Stimulated activated CD4-positive, alpha-beta T cell treated with anti-CD3 and anti-CD28 coated beads, Interleukin-15, amount 100 ng/mL, for 48 hours (primary cell): ENCODE measurements around the gene CLINT1.

Source experiments
- DNase-seq, 2 donors: peaks; one replicate each; pipeline ENCODE4 v3.0.0-alpha.2; 2020; ENCODE audit warnings: low read depth in 2 of 2

The CLINT1 gene

GRCh38 chr5:157758706-157759105, 100.2 kb downstream of the CLINT1 start:
- DNase-seq = no peak

DNA sequence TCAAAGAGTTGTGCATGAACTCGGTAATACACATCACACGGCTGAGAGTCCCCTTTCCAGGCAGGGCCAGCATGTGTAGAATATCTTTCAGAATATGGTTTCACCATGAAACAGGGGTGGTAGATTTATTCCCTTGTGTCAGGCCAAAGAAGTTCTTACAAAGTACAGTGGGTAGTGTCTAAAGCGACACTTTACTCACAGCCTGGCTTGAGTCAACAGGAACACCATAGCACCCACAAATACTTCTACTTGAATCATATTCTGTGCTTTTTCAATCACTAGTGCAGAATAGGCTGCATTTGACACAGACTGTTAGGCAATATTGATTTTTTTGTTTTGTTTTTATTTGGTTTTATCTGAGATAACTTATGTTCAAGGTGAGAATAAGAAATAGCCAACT, 102.8 kb downstream of the CLINT1 start:
- no peak for DNase-seq

- DNase-seq = no peak
Measured at GRCh38 chr5:157750320-157750719, 108.6 kb downstream of the CLINT1 start.

GRCh38 chr5:157749462-157749799, 109.5 kb downstream of the CLINT1 start:
- no peak for DNase-seq

GRCh38 chr5:157748760-157749461, 110.0 kb downstream of the CLINT1 start:
- no peak for DNase-seq

GRCh38 chr5:157747766-157748700, 110.9 kb downstream of the CLINT1 start:
- DNase-seq = no peak

- DNase-seq = no peak
Measured at GRCh38 chr5:157747173-157747740, 111.7 kb downstream of the CLINT1 start.

DNA sequence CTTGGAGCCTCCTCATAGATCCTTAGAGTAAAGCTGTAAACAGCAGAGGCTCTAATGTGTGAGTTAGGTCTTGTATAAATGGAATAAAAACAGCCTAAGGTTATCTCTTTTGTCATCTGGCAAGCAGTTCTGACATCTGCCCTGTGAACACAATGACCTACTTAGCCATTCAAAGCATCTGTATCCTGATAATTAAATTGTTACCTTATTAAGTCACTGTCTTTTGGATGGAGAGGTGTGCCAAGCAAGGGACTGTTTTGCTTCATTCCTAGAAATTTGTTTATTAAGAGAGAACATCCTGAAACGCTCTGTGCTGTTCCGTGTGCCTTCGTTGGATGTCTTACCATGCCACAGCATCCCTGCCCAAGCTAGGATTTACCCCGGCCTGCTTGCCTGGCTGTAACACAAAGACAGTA, 113.9 kb downstream of the CLINT1 start:
- no peak for DNase-seq

GRCh38 chr5:157744051-157745011, 114.6 kb downstream of the CLINT1 start:
- peak in 1 of 2 donors; percentile 8 for DNase-seq

DNA sequence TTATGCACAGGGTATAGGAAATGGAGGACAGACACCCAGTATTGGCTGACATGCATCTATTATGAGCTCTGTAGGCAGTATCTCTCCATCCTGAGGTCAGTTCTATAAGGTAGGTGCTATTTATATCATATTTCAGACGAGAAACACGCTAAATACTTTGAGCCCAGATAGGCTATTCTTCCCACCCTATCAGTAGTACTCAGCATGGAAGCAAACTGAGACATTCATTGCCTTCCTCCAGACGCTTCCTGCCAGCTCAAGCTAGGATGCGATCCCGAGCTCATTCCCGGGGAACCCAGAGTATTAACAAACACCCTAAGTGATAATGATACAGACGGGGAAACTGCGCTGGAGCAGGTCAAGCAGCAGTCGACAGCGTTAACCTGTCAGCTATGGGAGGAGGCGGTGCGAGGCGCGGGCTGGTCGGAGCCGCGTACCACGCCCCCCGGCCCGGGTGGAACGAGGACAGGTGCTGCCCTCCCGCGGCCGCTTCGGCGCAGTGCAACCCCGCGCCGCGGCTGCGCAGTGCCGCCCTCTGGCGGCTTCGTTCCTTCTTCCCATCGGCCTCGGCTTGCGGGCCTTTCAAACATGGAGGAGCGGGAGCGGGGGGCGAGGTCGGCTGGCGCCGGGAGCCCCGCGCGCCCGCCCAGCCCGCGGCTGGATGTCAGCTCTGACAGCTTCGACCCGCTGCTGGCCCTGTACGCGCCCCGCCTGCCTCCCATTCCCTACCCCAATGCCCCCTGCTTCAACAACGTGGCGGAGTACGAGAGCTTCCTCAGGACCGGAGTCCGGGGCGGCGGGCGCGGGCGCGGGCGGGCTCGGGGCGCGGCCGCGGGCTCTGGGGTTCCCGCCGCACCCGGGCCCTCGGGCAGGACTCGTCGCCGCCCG, 115.5 kb downstream of the CLINT1 start, which contains the start of gene LSM11:
LSM11 (plus strand) TSS at position 550 of the 888 bp plus-strand sequence; CDS start at position 589, 39 bp downstream.
- peak; percentile 76 to 88 for DNase-seq

DNA sequence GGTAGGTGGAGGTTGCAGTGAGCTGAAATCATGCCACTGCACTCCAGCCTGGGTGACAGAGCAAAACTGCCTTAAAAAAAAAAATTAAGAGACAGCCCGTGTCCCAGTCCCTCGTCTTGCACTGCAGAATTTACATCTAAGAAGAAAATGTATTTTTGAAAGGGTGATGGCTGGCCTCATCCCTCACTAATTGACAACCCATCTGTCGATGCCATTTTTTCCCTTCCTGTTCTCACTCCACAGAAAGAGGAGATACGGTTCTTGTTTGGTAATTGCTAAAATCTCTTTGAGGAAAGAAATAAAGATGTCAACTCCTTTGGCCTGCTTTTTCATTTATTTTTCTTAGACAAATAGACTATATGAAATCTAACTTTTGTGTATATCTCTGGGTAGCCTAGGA, 117.8 kb downstream of the CLINT1 start:
- DNase-seq = no peak

DNA sequence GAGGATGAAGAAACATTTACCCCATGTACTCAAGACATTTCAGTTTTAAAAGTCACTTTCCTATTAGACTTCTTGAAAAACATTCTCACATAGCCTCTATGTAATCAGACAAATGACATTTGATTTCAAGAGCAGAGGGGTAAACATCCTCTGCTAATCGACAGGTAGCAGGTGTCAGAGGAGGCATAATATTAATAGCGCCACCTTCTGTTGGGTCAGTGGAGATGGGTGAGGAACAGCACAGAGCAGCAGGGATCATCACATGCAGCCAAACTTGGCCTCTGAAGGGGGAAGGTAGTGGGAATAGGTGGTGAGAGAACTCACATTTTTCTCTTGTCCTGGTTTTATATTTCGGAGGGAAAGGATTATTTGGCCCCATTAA, 118.7 kb downstream of the CLINT1 start:
- DNase-seq = no peak

- DNase-seq = no peak
Measured at GRCh38 chr5:157739388-157740228, 119.3 kb downstream of the CLINT1 start.

DNA sequence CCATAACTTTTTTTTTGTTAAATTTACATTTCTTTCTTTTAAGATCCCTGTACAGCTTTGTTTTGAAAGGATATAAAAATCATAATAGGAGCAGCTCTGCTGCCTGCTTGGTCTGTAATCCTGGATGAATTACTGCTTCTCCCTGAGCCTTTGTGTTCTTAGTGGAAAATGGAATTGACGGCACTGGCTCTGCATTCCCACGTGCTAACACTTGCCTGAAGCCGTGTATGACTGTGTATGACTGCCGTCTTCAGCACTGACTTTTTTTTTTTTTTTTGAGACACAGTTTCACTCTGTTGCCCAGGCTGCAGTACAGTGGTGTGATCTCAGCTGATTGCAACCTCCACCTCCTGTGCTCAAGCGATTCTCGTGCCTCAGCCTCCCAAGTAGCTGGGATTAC, 123.0 kb downstream of the CLINT1 start:
- no peak for DNase-seq
